Upper lobe of right lung (tissue), 1 donor: ENCODE data around the gene CISH. TPM values are rescaled to one million over a fixed set of nuclear protein-coding genes. Genes with fewer than 3 reads are reported as not detected.

Experiments used
- ATAC-seq: fragments of 200-7000 bp; cut with Tn5 transposase; one replicate; pipeline ENCODE4 v1.9.1; 2020; ENCODE audit warnings: mild to moderate bottlenecking, moderate library complexity
- DNase-seq: peaks from one replicate; pipeline ENCODE4 v3.0.0-alpha.2; 2020
- H3K27ac ChIP-seq: fragments of 200-600 bp; one replicate; pipeline ENCODE4 v1.8.0; 2022
- H3K27me3 ChIP-seq: fragments of 200-600 bp; one replicate; pipeline ENCODE4 v1.8.0; 2022; ENCODE audit warnings: mild to moderate bottlenecking
- H3K36me3 ChIP-seq: fragments of 200-600 bp; one replicate; pipeline ENCODE4 v1.8.0; 2022
- H3K4me1 ChIP-seq: fragments of 200-600 bp; one replicate; pipeline ENCODE4 v1.8.0; 2022
- H3K4me3 ChIP-seq: fragments of 200-600 bp; one replicate; pipeline ENCODE4 v1.8.0; 2022; ENCODE audit warnings: mild to moderate bottlenecking
- H3K9me3 ChIP-seq: fragments of 200-600 bp; one replicate; pipeline ENCODE4 v1.8.0; 2022
- CTCF ChIP-seq: fragments of 200-600 bp; IDR thresholded peaks from one replicate; pipeline ENCODE4 v1.8.0; 2022; ENCODE audit warnings: antibody characterized with exemption
- intact Hi-C: fragments of 100-400 bp; cut with DNase I; formaldehyde crosslinking; loops from one replicate; pipeline ENCODE4 v1.11.0; 2022
- total RNA-seq: library from RNA; stranded (reverse); fragmentation: NEBNext Ultra II Directional; extraction: Animal tissue kit (Norgen Biotek cat#: 25700); gene quantifications from one replicate; pipeline ENCODE4 v1.2.1, GENCODE V29; 2021
- donor health status: DM: no; HTN: yes; CAD: no; lungs with severe emphysema.

Gene CISH
- total RNA-seq, 1 donor from 2014 or later = 71.6 TPM

DNA sequence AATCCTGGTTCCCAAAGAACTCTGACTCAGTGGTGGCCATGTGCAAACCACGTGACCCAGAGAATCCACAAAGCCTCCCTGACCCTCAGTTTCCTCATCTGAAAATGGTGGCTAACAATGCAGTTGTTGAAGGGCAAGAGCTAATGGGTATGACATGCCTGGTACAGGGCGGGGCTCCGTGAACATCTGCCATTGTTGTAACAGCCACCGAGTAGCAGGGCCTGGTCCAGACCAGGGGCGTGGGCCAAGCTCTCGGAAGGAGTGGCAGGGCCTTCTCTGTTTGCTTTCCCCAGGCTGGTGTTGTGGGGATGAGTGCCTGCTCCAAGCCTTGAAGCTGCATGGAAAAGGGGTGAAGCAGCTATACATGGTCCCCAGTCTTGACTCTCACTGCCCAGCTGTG is 18.8 kb upstream of the CISH start:
- H3K36me3 ChIP-seq = no peaks in the 10 kb centered on the region
- no peak overlapping the region for H3K4me3 ChIP-seq
- H3K27me3 ChIP-seq = no peaks in the 10 kb centered on the region
- no peak for DNase-seq
- ATAC-seq = no peak
- no peak for TF ChIP-seq CTCF
- no peaks in the 10 kb centered on the region for H3K9me3 ChIP-seq
- H3K27ac ChIP-seq = no peak overlapping the region
- H3K4me1 ChIP-seq = peaks cover 7% of the 10 kb centered on the region
- intact Hi-C loops = no loop called here

DNA sequence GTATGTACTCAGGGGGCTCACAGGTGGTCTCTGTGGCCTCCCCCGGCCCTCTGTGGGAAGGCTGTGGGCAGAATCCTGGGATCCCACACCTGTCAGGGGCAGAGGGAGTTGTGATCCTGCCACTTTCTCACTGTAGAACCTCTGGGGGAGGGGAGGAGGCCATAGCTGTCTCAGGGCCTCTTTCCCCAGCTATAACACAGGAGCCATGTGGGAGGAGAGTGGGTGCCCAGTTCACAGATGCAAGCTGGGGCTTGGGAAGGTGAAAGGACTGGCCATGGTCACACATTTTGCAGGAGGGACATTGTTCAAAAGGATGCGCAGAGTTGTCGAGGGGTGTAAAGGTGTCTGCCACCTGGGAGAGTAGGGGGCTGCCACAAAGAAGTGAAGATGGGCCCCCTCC is 17.0 kb upstream of the CISH start:
- Histone ChIP-seq H3K27me3 (no peaks in the 10 kb centered on the region), H3K27ac (no peak overlapping the region), H3K4me3 (no peak overlapping the region), H3K36me3 (no peaks in the 10 kb centered on the region), H3K4me1 (peaks cover 25% of the 10 kb centered on the region), H3K9me3 (no peaks in the 10 kb centered on the region)
- DNase-seq (no peak), ATAC-seq (no peak)
- intact Hi-C loops = no loop called here
- TF ChIP-seq CTCF = no peak

- peak; percentile 92 for ATAC-seq
- intact Hi-C loops = no loop called here
- Histone ChIP-seq H3K27me3 (no peaks in the 10 kb centered on the region), H3K4me3 (no peak overlapping the region), H3K9me3 (no peaks in the 10 kb centered on the region), H3K4me1 (peaks cover 33% of the 10 kb centered on the region), H3K36me3 (no peaks in the 10 kb centered on the region), H3K27ac (no peak overlapping the region)
- peak; percentile 86 for DNase-seq
- no peak for TF ChIP-seq CTCF
These were observed 16.0 kb upstream of the CISH start for GRCh38 chr3:50627407-50628051.

DNA sequence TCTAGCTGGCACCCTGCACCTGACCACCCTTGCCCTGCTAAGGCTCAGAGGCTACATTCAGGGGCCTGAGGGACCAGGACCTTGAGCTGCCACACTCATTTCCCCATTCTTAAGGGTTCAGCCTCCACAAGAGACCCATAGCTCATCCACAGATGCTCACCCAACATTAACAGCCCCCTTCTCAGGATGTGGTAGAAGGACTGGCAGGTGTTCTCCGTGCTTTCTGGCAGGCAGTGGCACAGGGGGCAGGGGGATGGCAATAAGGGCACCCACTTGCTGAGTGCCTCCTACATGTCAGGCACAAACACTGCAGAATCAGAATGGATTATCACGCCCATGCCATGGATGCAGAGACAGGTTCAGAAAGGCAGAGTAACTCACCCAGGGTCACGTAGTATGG is 14.8 kb upstream of the CISH start:
- Histone ChIP-seq H3K4me1 (peaks cover 33% of the 10 kb centered on the region), H3K4me3 (no peak overlapping the region)

DNA sequence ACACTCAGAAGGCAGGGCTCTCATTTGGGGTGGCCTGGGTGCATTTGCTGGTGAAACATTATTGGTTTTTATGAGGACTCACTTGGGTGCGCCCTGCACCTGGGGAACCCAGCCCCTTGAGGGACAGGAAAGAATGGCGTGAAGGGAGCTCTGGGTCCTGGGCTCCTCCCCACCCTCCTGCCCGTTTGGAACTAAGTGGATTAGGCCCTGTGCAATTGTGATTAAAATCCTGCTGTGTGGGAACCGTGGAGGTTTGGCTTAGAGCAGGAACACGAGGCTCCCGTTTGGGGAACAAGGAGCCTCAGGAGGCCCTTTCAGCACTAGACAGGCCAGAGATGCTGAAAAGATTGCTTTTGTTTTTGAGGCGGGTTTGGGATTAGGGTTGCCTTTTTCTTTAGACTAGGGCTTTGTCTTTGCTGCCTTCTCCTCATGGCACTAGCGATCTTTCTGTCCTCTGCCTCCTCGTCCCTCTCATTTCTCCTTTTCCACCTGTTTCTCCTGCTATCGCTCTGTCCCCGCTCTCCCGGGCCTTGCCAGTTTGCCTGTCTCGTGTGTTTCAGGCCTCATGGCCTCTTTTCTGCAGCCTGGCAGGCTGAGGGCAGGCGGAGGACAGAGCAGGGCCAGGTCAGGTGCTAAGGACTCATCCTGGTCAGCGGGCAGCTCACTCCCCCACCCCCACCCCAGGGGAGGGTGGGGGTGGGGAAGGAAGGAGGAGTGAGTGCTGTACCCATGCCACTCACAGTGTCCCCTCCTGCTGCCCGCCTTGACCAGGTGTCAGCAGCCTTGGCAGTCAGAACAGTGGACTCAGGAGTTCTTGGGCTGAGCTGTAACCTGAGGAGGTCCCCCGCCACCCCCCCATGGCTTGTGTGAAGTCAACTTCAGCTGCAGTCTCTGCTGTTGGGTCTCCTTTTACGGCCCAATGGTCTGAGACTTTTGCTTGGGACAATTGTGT is 13.9 kb upstream of the CISH start:
- intact Hi-C loops = no loop called here
- Histone ChIP-seq H3K9me3 (no peaks in the 10 kb centered on the region), H3K27ac (no peak overlapping the region), H3K4me1 (peaks cover 36% of the 10 kb centered on the region), H3K4me3 (no peak overlapping the region), H3K36me3 (no peaks in the 10 kb centered on the region), H3K27me3 (no peaks in the 10 kb centered on the region)
- DNase-seq (no peak), ATAC-seq (no peak)
- TF ChIP-seq CTCF = no peak

More for the DNA sequence above, 14.8 kb upstream of the CISH start:
- no peaks in the 10 kb centered on the region for H3K36me3 ChIP-seq
- ATAC-seq (no peak), DNase-seq (no peak)
- no peak for TF ChIP-seq CTCF
- H3K27ac ChIP-seq = no peak overlapping the region
- no peaks in the 10 kb centered on the region for H3K27me3 ChIP-seq
- H3K9me3 ChIP-seq = no peaks in the 10 kb centered on the region
- intact Hi-C loops = no loop called here
